ENCODE measurements around the gene OR51E1. TPM values are rescaled to one million over a fixed set of nuclear protein-coding genes. Genes with fewer than 3 reads are reported as not detected.

The OR51E1 gene
- total RNA-seq, 2 donors from 2014 or later, result not detected

- Mint-ChIP-seq H3K9me3 (no peaks in the 10 kb centered on the region), H3K27ac (no peak overlapping the region), H3K36me3 (no peaks in the 10 kb centered on the region)
- ATAC-seq, result no peak
- no peak for DNase-seq (ENCODE audit: low spot score in 2 of 2)
These were observed 1.7 kb upstream of the OR51E1 start for GRCh38 chr11:4642043-4642442.

DNA sequence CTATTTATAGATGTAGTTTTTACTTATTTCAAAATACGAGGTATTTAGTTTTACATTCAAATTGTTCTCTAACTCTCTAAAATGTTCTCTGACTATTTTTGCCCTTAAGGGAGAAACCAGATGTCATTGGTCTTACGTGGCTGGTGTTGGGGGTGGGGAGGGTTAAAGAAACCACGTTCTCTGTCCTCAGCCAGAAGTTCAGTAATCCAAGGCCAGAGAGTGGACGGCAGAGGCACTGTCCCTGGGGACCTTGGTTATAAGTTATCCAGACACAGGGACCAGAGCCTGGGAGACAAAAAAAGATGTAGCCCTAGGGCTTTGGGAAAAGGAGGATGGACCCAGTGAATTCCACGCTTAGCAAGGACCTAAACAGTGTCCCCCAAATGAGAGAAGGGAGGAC, 706 bp upstream of the OR51E1 start:
- Mint-ChIP-seq H3K27ac (no peak overlapping the region), H3K36me3 (no peaks in the 10 kb centered on the region), H3K9me3 (no peaks in the 10 kb centered on the region)
- no peak for DNase-seq (ENCODE audit: low spot score in 2 of 2)
- no peak for ATAC-seq

DNA sequence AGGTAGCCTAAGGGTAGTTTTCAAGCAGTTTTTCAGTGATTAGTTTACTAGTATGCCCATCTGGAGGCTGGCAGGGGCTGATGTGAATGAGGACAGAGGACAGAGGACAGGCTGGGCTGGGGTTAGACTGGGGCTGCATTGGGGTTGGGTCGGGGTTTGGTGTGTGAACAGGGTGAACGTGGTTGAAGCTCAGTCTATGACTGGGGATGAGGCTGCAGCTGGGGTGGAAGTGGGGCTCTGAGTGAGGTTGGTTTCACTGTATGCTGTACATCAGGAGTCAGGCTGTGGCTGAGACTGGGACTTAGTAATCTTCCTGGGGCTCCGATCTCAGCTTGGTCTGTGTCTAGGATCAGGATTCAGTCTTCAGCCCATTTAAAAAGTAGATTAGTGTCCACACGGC, 451 bp downstream of the OR51E1 start:
- DNase-seq (ENCODE audit: low spot score in 2 of 2) (no peak), ATAC-seq (no peak)
- Mint-ChIP-seq H3K27ac (no peak overlapping the region), H3K9me3 (no peaks in the 10 kb centered on the region), H3K36me3 (no peaks in the 10 kb centered on the region)

DNA sequence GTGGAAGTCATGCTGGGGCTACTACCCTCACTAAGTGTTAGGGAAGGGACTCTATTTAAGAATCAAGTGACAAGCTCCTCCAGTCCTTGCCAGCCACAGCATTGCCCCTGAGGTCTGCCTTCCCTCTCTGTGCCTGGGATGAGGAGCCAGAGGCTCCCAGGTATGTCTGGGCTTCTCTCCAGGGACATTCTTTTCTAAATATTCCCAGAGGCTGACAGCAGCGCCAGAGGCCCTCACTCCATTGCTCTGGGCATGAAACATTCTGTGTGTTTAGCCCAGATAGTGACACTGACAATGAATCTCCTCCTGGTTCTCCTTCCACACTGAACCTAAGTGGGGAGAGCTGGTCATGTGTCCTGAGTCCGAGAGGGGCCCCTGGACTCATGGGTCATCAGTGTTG, 2.2 kb downstream of the OR51E1 start:
- DNase-seq (ENCODE audit: low spot score in 2 of 2) (no peak), ATAC-seq (no peak)
- Mint-ChIP-seq H3K27ac (no peak overlapping the region), H3K9me3 (no peaks in the 10 kb centered on the region), H3K36me3 (no peaks in the 10 kb centered on the region)

- H3K9me3 Mint-ChIP-seq, result no peaks in the 10 kb centered on the region
- ATAC-seq (no peak), DNase-seq (ENCODE audit: low spot score in 2 of 2) (no peak)
- no peaks in the 10 kb centered on the region for H3K36me3 Mint-ChIP-seq
- no peak overlapping the region for H3K27ac Mint-ChIP-seq
These were observed 4.0 kb downstream of the OR51E1 start for GRCh38 chr11:4647766-4648165.

DNA sequence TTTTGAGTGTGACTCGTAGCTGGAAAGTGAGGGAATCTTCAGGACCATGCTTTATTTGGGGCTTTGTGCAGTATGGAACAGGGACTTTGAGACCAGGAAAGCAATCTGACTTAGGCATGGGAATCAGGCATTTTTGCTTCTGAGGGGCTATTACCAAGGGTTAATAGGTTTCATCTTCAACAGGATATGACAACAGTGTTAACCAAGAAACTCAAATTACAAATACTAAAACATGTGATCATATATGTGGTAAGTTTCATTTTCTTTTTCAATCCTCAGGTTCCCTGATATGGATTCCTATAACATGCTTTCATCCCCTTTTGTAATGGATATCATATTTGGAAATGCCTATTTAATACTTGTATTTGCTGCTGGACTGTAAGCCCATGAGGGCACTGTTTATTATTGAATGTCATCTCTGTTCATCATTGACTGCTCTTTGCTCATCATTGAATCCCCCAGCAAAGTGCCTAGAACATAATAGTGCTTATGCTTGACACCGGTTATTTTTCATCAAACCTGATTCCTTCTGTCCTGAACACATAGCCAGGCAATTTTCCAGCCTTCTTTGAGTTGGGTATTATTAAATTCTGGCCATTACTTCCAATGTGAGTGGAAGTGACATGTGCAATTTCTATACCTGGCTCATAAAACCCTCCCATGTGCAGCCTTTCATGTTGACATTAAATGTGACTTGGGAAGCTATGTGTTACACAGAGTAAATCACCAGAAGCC, 11.0 kb downstream of the OR51E1 start:
- ATAC-seq (peak in 1 of 2 donors; percentile 44), DNase-seq (ENCODE audit: low spot score in 2 of 2) (no peak)
- H3K9me3 Mint-ChIP-seq, result no peaks in the 10 kb centered on the region
- H3K36me3 Mint-ChIP-seq, result no peaks in the 10 kb centered on the region
- no peak overlapping the region for H3K27ac Mint-ChIP-seq

GRCh38 chr11:4658629-4659445, 15.1 kb downstream of the OR51E1 start:
- DNase-seq (ENCODE audit: low spot score in 2 of 2) (no peak), ATAC-seq (no peak)
- no peaks in the 10 kb centered on the region for H3K36me3 Mint-ChIP-seq
- no peaks in the 10 kb centered on the region for H3K9me3 Mint-ChIP-seq
- H3K27ac Mint-ChIP-seq, result no peak overlapping the region

DNA sequence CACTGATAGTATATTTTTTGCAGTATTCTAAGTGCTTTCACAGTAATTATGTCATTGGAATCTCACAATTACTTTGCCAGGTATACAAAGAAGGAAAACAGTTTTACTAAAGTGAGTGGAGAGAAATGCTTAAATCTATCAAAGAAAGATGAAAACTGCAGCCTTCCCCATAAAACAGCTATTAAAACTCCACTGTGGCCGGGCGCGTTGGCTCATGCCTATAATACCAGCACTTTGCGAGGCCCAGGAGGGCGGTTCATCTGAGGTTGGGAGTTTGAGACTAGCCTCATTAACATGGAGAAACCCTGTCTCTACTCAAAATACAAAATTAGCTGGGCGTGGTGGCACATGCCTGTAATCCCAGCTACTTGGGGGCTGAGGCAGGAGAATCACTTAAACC, 19.1 kb downstream of the OR51E1 start:
- ATAC-seq (no peak), DNase-seq (ENCODE audit: low spot score in 2 of 2) (no peak)
- Mint-ChIP-seq H3K27ac (no peak overlapping the region), H3K36me3 (no peaks in the 10 kb centered on the region), H3K9me3 (no peaks in the 10 kb centered on the region)

DNA sequence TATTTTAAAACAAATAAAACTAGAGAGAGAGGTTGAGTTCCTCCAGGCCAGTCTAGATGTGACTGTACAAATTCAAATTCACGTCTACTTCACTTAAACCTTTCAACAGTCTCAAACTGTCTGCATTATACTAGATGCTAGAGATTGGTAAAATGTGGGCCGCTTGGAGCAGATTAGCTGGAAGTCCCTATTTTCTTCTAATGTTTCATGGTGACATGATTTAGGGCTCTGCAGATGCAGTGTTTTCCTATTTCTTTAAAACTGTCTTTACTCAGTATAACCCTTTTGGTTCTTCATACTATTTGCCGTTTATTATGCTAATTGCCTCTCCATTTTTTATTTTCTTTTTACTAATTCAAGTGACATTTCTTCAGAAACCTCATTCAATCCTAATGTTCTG, 20.4 kb downstream of the OR51E1 start:
- Mint-ChIP-seq H3K27ac (no peak overlapping the region), H3K9me3 (no peaks in the 10 kb centered on the region), H3K36me3 (no peaks in the 10 kb centered on the region)
- ATAC-seq (no peak), DNase-seq (ENCODE audit: low spot score in 2 of 2) (no peak)

- no peak overlapping the region for H3K27ac Mint-ChIP-seq
- H3K9me3 Mint-ChIP-seq, result no peaks in the 10 kb centered on the region
- no peaks in the 10 kb centered on the region for H3K36me3 Mint-ChIP-seq
- no peak for DNase-seq (ENCODE audit: low spot score in 2 of 2)
- no peak for ATAC-seq
These were observed 21.0 kb downstream of the OR51E1 start for GRCh38 chr11:4664786-4665185.

GRCh38 chr11:4665424-4665823, 21.6 kb downstream of the OR51E1 start:
- ATAC-seq, result no peak
- Mint-ChIP-seq H3K27ac (no peak overlapping the region), H3K9me3 (no peaks in the 10 kb centered on the region), H3K36me3 (no peaks in the 10 kb centered on the region)
- DNase-seq (ENCODE audit: low spot score in 2 of 2), result no peak

DNA sequence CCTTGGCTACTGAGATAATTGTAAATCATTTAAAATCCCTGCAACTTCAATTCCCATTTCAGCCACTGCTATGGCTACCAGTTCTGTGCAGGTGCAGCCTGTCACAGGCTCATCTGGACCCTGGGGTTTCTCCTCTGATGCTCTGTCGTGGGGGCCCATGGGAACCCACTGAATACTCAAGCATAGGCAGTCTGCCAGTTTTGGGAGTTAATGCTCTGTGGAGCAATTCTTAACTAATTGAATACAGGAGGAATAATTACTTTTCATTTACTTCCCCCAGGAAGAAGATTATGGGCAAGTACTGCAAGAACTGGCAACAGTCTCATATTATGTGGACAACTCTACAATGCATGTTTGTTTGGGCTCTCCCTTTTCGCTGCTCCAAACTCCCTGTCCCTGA, 28.0 kb downstream of the OR51E1 start:
- Mint-ChIP-seq H3K27ac (no peak overlapping the region), H3K36me3 (no peaks in the 10 kb centered on the region), H3K9me3 (no peaks in the 10 kb centered on the region)
- DNase-seq (ENCODE audit: low spot score in 2 of 2) (no peak), ATAC-seq (no peak)

- Mint-ChIP-seq H3K27ac (no peak overlapping the region), H3K36me3 (no peaks in the 10 kb centered on the region), H3K9me3 (no peaks in the 10 kb centered on the region)
- no peak for DNase-seq (ENCODE audit: low spot score in 2 of 2)
- no peak for ATAC-seq
These were observed 28.7 kb downstream of the OR51E1 start for GRCh38 chr11:4672470-4672869.

GRCh38 chr11:4673781-4674180, 30.0 kb downstream of the OR51E1 start:
- H3K9me3 Mint-ChIP-seq, result no peaks in the 10 kb centered on the region
- H3K36me3 Mint-ChIP-seq, result no peaks in the 10 kb centered on the region
- DNase-seq (ENCODE audit: low spot score in 2 of 2), result no peak
- no peak overlapping the region for H3K27ac Mint-ChIP-seq
- ATAC-seq, result no peak

GRCh38 chr11:4677948-4678347, 34.2 kb downstream of the OR51E1 start:
- DNase-seq (ENCODE audit: low spot score in 2 of 2) (no peak), ATAC-seq (no peak)
- Mint-ChIP-seq H3K9me3 (no peaks in the 10 kb centered on the region), H3K27ac (no peak overlapping the region), H3K36me3 (no peaks in the 10 kb centered on the region)

- H3K9me3 Mint-ChIP-seq, result no peaks in the 10 kb centered on the region
- ATAC-seq (no peak), DNase-seq (ENCODE audit: low spot score in 2 of 2) (no peak)
- no peak overlapping the region for H3K27ac Mint-ChIP-seq
- H3K36me3 Mint-ChIP-seq, result no peaks in the 10 kb centered on the region
These were observed 36.6 kb downstream of the OR51E1 start for GRCh38 chr11:4680341-4680740.

DNA sequence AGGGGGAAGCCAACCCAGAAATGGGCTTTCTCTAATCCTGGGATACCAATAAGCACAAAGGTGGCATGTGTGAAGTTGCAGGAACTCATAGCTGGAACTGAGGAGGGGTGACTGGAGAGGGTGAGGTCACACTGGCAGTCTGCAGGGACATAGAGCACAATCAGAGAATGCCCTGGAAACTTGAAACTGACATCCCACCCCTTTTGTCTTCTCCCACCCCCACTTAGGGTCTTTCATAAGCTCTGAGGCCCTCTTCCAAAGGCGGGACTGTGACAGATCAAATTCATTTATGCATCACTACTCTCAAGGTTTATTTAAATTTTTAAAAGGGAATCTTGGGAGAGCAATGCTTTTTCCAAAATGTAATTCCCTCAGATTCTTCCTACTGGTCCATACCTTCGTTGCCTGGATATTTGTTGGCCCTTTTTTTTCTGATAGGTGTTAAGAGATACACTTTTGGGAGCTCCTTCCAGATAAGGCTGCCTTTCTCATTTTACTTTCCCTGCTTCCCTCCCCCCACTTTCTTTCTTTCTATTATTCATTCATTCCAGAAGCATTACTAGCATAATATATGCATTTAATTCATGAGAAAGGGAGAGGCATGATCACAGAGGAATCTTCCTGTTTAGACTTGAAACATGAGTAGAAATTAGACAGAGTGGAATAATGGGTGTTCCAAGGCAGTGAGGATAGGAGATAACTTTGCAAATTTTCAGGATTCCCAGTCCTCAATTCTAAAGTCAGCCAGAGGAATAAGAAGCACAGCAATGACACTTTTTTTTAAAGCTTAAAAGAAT, 39.0 kb downstream of the OR51E1 start:
- ATAC-seq, result no peak
- H3K27ac Mint-ChIP-seq, result no peak overlapping the region
- H3K9me3 Mint-ChIP-seq, result no peaks in the 10 kb centered on the region
- no peaks in the 10 kb centered on the region for H3K36me3 Mint-ChIP-seq
- DNase-seq (ENCODE audit: low spot score in 2 of 2), result no peak
